GM21737 (cell line): ENCODE results near the gene WASF2.

ENCODE experiments used
- ATAC-seq: cut with Tn5 transposase; IDR thresholded peaks from one replicate; pipeline ENCODE4 v1.9.1; 2021; ENCODE audit warnings: mild to moderate bottlenecking, moderate library complexity; ENCODE audit not compliant: unreplicated experiment

WASF2 gene

DNA sequence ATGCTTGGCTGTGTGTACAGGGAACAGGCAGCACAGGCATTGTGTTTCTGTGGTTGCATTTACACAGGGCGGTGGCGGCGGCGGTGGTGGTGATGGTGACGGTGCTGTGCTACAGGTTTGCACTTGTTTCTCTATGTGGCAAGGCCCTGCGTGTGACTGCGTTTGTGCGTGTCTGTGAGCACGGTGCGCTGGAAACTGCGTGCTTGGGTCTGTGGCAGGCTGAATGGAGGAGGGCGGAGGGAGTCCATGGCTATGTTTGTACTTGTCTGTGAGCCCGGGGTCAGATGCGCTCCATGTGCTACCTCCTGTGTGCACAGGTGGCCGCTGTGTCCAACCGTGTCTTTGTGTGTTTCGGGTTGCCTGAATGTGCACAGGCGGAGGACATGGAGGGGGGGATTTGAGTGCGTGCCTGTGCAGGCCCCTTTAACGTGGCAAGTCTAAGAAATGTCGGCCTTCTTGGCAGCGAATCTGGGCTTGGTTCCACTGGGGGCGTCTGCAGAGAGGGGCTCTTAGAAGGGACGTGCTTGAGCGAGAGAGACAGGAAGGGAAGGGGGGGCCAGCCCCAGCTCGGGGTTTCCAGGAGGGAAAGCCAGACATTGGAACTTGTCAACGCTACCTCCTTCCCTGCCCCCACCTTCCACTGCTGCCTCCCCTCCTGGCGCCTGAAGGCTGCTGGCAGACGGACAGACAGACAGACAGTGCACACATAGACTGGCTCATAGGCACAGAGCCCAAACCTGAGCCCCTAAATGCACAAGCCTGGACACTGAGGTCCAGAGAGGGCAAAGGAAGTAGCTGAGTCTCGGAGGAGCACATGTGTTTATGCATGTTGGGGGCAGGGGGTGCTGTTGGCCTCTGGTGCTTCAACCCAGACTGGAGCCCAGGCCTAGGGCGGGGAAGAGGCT is 32.7 kb upstream of the WASF2 start:
- no peak for ATAC-seq

DNA sequence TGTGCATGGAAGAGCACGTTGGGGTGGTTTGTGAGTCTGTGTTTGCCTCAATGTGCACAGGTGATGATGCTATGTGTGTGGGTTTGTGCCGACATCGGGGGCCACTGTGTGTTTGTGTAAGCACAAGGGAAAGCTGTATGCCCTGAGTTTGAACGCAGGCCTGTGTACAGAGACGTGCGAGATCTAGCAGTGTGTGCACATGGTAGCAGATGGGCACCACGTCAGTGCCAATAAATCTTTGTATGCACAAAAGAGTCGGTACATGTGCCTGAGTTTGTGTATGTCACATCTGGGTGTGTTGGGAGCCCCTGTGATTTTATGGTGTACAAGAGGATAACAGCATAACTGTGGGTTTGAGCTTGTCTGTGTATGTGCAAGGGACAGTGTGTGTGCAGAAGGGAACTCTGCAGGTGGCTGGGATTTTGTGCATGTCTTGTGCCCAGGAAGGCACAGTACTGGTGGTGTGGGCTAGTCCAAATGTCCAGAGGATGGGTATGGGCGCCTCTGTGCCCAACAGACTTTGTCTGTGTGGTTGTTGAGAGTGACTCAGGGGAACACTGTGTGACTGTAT is 32.0 kb upstream of the WASF2 start:
- ATAC-seq, result no peak

DNA sequence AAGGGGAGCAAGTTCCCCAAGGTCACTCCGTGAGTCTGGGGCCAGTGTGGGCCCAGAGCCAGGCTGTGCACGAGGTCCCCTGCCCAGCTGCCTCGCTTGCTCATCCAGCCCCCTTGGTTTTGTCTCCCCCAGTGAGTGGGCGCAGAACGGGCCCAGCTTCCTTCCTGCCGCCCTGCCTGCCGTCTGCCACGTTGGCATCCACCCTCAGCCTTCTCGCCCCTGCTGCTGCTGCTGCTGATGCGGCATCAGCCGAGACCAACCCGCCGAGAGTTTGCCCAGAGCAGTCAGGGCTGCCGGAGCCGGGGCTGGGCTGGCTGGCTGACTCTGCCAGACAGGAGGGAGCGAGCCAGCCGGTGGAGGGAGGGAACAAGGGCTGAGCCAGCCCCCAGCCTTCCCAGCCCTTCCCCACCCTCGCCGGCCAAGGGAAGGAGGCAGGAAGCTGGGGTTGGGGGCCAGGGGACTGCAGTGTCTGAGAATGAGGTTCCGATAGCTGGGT is 31.4 kb upstream of the WASF2 start:
- ATAC-seq, result no peak

DNA sequence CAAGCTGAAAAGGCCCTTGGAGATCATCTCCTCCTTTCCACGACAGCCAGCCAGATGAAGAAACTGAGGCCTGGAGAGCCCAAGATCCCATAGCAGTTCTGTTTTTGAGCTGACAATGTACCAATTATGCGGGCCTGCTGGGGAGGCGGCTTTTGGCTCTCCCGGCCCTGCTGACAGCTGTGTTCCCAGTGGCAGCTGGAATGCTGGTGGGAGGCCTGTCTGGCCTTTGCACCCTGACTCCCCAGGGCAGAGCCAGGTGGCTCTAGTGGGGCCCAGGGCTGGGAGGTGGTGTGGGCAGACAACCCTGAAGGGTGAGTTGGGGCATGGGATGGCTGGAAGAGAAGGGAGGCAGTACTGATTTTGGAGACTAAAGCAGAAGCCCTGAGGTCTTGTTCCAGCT is 30.7 kb upstream of the WASF2 start:
- no peak for ATAC-seq

DNA sequence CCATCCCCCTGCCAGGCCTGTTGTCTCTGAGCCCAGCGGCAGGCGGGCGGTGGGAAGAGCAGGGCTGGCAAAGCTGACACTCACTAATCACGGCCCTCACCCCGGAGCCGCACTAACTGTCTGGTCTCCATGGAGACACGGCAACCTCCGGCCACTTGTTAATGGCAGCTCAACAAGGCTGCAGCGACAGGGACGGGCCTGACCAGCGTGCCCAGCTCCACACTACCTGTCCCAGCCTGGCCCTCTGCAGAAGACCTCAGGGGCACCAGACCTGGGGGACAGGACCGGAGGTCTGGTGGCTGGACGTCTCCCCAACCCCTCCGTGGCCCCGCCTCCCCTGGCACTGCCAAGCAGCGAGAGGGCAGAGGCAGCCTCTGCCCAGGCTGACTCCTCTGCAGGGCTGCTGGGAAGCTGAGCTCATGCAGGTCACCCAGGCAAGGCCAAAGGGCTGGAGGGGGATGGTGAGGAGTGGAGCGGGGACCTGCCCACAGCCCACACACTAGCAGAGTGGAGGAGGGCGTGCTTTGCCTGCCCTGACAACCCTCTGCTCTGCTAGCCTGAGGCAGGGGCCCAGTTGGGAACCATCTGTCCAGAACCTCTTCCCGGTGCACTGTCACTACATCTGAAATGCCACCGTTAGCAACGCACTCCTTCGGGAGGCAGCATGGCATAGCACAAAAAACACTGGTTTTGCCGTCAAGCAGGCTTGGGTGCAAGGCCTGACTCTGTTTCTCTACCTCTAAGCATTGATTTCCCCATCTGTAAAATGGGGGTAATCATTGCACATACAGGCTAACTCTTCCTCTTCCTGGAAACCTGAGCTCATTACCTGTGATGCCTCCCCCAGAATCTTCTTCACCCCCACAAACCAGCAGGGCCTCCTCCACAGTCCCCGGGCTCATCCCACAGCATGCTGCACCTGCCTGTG is 29.6 kb upstream of the WASF2 start:
- ATAC-seq, result no peak

DNA sequence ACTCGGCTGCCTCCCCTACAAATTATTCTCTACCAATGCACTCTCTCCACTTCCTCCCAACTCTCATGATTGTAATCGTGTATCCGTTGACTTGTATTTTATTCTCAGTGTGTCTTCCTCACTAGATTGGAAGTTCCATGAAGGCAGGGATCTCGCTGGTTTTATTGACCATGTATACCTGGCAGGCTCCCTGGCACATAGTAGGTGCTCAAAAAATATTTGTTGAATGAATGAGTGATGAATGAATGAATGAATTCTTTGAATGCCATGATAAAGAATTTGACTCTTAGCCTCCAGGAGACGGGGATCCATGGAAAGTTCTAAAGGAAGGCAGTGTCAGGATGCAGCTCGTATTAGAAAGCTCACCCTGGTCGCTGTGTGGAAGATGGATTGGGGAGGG is 28.8 kb upstream of the WASF2 start:
- ATAC-seq, result no peak

DNA sequence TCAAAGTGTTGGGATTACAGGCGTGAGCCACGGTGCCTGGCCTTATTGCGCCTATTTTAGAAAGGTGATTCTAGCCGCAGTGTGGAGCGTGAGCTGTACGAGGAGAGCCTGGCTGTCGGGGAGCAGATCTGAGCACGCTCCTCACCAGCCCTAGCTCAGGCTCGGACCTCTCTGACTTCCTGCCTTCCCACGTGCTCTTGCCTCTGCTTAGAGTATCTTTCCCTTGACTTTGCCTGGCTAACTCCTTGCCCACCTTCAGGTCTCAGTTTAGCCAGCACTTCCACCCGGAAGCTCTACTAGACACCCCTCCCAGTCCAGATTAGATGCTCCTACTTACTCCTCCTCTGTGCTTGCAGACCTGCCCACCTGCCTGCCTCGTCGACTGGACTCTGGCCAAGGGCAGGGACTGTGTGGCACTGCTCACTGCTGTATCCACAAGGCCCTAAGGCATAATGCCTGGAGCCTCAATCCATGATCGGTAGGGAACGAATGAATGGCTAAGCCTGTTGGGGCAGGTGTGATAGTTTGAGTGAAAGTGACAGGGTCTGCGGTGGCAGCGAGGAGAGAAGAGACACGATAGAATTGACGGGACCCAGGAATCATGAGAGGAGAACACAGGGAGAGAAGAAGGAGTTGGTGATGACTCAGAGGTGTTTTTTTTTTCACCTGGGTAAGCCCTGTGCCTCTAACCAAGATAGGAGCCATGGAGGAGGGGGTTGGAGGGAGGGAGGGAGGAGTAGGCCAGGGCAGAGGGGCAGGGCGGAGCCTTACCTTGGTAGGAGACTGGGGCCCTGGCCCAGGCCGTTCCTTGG is 28.1 kb upstream of the WASF2 start:
- ATAC-seq, result no peak

DNA sequence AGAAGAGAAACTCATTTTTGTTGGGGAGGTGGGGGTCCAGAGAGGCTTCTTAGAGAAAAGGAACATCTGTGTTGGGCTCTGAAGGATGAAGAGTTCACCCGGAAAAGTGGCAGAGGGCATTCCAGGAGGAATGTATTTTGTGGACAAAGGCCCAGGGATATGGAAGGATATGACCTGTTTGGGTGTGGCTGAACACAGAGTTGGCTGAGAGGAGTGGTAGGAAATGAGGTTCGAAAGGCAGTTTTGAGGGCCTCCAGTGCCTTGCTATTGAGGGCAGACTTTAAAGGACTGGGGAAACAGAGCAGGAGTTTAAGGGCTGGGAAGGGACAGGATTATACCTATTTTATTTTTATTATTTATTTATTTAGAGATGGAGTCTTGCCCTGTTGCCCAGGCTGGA is 27.3 kb upstream of the WASF2 start:
- no peak for ATAC-seq

DNA sequence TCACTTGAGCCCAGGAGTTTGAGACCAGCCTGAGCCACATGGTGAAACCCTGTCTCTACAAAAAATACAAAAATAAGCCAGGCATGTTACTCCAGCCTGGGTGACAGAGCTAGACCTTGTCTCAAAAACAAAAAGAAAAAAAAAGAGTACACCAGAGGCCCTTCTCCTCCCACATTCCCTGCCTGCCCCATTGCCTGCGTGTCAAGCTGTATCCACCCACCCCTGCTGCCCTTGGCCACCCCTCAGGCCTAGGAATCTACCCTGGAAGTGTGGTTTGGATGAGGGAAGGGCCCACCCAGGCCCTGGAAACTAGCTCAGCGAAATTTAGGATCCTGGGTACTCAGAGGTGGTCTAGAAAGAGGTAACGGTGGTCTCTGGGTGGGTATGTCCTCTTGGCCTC is 25.7 kb upstream of the WASF2 start:
- no peak for ATAC-seq

DNA sequence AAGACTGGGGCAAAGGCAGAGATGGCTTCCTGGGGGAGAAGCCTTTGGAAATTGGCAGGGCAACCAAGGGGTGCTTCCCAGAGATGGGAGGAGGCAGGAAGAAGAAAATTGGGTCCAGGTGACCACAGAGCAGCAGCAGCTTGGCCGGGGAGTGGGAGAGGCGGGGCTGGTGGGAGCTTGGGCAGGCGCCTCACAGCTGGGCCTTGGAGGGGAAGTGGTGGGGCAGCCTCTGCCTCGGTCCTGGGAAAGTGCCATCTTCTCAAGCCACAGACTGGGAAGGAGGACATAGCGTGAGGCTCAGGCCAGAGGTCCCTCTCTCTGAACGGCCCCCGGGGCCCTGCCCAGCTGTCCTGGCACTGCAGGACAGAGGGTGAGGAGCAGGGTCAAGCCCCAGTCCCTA is 24.0 kb upstream of the WASF2 start:
- no peak for ATAC-seq

DNA sequence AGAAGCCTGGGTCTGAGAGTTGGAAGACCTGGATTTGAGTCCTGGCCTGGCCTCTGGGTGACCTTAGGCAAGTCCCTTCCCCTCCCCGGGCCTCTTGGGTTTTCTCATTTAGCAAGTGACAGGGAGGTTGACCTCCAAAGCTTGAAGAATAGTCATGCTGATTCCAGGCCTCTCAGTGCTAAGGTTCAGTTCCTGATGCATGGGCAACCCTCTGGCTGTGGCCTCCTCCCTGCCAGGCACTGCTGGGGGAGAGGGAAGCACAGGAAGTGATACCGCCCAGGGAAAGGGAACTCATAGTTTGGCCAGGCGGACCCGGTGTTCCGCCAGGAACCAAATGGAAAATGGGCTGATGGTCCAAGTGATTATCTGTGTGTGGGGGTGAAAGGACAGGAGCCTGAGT is 23.6 kb upstream of the WASF2 start:
- ATAC-seq, result no peak

DNA sequence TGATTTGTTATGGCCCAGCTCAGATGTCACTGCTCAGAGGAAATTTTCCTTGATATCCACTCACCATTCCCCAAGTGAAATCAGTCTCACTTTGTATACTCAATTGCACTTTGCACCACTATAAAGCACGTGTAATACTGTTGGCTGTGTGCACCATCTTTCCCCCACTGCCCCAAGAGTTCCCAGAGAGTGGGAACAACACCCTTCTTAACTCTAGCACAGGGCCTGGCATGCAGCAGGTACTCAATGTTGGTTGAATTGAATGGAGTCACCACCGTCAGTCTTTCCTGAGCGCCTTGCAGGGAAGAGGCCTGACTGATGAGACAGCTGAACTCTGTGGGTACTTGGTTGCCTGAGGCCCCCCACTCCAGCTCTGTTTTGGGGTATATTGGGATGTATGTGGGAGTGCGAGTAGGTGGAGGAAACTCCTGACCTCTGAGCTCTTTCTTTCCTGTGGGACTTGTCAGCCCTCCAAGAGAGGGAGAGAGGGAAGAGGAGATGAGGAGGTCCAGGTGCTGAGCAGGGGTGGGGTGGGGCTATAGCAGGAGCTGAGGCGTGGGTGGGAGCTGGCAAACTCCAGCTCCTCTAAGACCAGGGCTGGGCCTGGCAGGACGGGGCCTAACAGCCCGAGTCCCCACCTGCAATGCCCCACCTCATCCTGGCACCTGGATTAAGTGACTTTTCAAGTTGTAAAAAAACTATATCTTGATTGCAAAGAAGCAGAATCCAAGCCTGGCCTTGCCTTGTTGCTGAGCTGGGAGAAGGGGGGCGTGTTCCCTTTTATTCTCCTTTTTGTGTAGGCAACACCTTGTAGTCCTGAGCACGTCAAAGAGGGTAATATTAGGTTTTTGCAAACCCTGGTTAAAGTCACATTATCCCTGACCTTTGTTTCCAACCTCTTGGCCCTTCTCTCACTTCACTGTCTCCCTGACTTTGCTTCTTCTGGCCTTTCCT is 19.4 kb upstream of the WASF2 start:
- ATAC-seq, result no peak

DNA sequence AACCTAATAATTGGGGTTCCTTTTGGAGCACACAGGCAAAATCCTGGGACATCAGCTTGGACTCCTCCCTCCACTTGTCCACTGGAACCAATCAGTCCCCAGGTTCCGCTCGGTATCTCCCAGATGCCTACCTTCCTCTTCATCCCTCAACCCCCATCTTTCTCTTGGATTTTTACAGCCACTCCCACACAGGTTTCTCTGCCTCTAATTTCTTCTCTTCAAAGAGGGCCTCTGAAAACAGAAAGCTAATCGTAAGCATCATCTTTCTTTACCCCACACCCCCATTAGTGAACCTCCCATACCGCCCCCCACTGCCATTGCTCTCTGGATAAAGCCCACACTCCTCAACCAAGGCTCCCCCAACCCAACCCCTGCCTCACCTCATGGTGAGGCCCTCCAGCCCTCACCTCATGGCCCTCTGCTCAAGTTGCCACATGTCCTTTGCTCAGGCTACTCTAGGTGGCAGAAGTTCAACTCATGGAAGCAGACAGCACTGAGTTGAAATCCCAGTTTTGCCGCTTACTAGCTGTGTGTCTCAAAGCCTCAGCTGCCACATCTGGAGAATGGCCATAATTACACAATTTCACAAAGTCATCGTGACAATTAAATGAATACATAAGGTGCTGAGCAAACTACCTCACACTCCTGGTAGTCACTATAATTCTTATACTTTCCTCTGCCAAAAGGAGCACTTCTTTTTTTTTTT is 18.1 kb upstream of the WASF2 start:
- ATAC-seq, result no peak

DNA sequence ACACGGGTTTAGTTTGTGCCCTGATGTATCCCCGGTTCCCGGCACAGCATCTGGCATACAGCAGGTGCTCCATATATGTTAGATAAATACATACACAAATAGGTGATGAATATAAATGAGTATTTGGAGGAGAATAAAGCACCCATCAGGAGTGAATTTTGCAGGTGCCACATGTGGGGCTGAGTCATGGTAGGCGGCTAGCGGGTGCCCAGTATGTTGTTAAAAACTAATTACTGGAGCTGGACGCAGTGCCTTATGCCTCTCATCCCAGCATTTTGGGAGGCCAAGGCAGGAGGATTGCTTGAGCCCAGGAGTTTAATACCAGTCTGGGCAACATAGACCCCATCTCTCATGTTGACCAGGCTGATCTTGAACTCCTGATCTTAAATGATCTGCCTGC is 16.7 kb upstream of the WASF2 start:
- no peak for ATAC-seq

DNA sequence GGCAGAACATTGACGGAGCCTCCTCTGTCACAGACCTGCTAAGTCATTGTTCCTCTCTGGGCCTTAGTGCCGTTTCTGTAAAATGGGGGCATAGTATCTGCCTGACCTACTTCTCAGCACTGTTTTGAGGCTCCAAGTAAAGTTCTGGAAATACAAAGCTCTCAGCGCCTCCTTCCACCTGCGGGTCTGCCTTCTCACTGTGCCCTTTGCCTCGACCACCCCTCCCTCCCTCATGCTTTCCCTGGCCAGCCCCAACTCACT is 15.4 kb upstream of the WASF2 start:
- no peak for ATAC-seq

DNA sequence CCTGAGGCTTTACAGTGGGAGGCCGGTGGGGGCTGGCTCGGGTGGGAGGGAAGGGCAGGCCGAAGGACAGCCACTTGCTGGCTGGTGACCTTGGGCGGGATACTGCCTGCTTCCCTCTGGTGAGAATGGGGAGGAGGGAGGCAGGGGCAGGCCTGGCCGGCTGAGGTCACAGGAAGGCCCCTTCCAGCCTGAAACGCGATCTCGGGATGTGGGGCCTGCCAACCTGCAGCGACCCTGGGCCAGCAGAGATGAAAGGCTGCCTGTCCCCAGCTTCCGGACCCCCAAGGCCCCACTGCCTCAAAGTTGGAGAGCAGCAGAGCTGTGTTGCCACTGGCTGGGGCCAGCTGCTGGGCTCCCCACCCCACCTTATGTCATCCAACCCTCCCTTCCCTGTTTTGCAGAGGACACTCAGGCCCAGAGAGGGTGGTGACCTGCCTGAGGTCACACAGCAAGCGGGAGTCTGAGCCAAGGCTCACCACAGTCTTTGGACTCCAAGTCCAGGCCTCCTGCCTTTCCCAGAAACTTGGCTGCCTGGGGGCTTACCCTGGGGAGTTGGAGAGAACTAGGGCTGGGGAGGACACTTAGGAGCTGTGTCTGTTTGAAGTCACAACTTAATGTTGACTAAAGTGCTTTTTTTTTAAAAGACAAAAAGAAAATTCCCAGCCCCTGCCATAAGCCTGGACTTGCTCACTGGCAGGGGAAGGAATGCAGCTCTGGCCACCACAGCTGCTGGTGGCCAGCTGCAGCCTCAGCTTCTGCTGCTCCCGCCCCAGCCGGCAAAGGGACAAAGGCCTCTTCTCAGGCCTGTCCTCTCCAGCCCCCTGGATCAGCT is 14.8 kb upstream of the WASF2 start:
- ATAC-seq, result no peak

DNA sequence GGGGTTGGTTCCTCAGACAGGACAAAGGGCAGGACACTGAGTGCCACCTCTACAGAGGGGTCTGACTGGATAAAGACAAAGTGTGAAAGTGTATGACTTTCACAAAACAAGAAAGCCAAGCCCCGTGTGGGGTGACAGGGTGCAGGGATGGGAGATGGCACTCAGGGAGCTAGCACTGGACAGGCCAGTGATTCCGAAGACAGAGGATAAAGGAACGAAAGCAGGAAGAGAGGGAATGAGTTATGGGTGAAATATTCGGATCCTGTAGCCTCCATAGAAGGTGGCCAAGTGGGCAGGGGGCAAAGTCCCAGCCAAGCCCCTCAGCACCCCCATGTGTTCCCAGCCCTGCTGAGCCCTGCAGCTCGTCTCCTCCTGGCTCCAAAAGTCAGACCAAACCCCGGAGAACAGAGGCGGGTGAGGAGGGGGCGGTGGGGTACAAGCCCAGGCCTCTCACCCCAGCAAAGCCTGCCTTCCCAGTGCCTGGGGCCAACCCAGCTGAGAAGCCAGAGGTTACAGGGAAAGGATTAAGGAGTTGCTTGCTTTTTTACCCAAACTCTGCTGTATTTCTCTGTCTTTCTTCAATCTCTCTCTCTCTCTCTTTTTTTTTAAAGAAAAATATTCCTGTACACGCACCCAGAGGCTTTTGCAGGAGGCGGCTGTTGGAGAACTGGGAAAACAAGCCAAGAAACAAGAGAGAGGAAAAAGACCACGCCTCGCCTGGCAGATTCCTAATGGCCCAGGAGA is 14.0 kb upstream of the WASF2 start:
- ATAC-seq, result no peak

DNA sequence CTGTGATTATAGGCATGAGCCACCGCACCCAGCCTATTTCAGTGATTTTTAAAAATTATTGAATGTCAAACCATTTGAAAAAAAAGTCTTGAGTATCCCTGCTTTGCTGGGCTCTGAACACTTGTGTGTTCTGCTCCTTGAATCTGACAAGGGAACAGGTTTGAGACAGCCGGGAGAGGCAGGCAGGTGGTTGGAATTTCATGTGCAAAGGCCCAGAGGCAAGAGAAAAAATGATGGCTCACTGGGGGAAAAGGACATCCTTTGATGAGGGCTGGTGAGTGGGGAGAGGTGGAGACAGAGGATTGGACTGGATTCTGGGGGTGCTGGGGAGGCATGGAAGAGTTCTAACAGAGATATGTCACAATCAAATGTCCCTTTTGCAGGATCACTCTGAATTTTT is 13.1 kb upstream of the WASF2 start:
- no peak for ATAC-seq
